Measurements from ENCODE around the gene LRIG1.

DNA sequence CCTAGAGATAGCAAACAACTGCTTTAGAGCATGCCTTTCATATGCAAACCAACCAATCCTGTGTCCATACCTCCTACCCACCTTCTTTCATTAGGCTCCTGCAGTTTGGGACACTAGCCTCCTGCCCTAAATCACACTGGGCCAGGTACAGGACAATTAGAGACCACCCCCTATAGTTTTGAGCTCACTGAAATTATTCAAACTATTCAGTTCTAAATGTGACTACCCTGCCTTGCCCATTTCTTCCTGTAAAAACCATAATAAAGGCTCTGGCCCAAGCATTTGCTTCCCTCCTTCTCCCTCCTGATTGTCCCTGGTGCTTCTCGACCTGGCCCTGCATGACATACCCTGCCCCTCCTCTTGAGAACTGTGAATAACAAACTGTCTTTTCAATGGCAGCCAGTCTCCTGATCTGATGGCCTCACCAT is 31.4 kb upstream of the LRIG1 start:
- TF ChIP-seq, protein P1, sequence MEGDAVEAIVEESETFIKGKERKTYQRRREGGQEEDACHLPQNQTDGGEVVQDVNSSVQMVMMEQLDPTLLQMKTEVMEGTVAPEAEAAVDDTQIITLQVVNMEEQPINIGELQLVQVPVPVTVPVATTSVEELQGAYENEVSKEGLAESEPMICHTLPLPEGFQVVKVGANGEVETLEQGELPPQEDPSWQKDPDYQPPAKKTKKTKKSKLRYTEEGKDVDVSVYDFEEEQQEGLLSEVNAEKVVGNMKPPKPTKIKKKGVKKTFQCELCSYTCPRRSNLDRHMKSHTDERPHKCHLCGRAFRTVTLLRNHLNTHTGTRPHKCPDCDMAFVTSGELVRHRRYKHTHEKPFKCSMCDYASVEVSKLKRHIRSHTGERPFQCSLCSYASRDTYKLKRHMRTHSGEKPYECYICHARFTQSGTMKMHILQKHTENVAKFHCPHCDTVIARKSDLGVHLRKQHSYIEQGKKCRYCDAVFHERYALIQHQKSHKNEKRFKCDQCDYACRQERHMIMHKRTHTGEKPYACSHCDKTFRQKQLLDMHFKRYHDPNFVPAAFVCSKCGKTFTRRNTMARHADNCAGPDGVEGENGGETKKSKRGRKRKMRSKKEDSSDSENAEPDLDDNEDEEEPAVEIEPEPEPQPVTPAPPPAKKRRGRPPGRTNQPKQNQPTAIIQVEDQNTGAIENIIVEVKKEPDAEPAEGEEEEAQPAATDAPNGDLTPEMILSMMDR (IDR thresholded peaks at IDR 0.05; ENCODE audit: low read length), result no peak
- TF ChIP-seq EZH2phosphoT487 (IDR thresholded peaks at IDR 0.05; ENCODE audit: low read length), result no peak
- no peak for TF ChIP-seq EZH2 (optimal IDR thresholded peaks at IDR 0.05; ENCODE audit: low read depth, low read length)

All from MM.1S (cell line).